ENCODE results near the gene DMRTC2.

DNA sequence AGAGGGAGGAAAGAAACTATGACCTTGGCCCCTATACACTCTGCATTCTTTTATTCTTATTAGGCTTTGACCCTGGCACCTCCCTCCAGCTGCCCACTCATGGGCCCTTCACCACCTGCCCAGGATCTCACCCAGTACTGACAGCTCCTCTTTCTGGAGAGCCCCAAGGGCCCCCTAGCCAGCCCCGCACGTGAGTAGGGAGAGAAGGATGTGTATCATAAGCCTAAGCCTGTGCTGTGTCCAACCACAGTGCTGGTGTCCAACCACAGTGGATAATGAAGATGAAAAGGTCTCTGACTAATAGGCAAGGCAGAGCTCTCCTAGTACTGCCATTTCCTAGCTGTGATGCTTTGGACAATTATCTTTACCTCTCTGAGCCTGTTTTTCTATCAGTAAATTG lies 4.2 kb downstream of the DMRTC2 start:
- TF ChIP-seq, protein P1, sequence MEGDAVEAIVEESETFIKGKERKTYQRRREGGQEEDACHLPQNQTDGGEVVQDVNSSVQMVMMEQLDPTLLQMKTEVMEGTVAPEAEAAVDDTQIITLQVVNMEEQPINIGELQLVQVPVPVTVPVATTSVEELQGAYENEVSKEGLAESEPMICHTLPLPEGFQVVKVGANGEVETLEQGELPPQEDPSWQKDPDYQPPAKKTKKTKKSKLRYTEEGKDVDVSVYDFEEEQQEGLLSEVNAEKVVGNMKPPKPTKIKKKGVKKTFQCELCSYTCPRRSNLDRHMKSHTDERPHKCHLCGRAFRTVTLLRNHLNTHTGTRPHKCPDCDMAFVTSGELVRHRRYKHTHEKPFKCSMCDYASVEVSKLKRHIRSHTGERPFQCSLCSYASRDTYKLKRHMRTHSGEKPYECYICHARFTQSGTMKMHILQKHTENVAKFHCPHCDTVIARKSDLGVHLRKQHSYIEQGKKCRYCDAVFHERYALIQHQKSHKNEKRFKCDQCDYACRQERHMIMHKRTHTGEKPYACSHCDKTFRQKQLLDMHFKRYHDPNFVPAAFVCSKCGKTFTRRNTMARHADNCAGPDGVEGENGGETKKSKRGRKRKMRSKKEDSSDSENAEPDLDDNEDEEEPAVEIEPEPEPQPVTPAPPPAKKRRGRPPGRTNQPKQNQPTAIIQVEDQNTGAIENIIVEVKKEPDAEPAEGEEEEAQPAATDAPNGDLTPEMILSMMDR (IDR thresholded peaks at IDR 0.05; ENCODE audit: insufficient read depth, low read length, poor library complexity, severe bottlenecking), result no peak
- TF ChIP-seq EZH2phosphoT487 (conservative IDR thresholded peaks at IDR 0.05; ENCODE audit: low read length), result no peak

Data from SU-DHL-6 (cell line).